IPS-15b (cell line): ENCODE measurements around the gene ABHD11.

Experiments used
- H3K27me3 ChIP-seq: one replicate; pipeline ENCODE4 v1.6.1; 2013; ENCODE audit warnings: low read length; ENCODE audit not compliant: control insufficient read depth, insufficient read depth
- H3K36me3 ChIP-seq: one replicate; pipeline ENCODE4 v1.6.1; 2013; ENCODE audit warnings: low read length; ENCODE audit not compliant: control insufficient read depth, insufficient read depth
- H3K4me1 ChIP-seq: one replicate; pipeline ENCODE4 v1.6.1; 2013; ENCODE audit warnings: mild to moderate bottlenecking, low read length; ENCODE audit not compliant: control insufficient read depth, insufficient read depth
- H3K4me3 ChIP-seq: one replicate; pipeline ENCODE4 v1.5.1; 2013; ENCODE audit warnings: low read depth, low read length
- H3K9ac ChIP-seq: one replicate; pipeline ENCODE4 v1.6.1; 2013; ENCODE audit warnings: low read depth, mild to moderate bottlenecking, low read length
- H3K9me3 ChIP-seq: one replicate; pipeline ENCODE4 v1.6.1; 2013; ENCODE audit warnings: mild to moderate bottlenecking, low read length; ENCODE audit not compliant: control insufficient read depth, insufficient read depth

Gene ABHD11

GRCh38 chr7:73768641-73769480, 30.3 kb upstream of the ABHD11 start:
- no peaks in the 10 kb centered on the region for H3K27me3 ChIP-seq
- H3K36me3 ChIP-seq: peaks cover 2% of the 10 kb centered on the region
- H3K4me1 ChIP-seq: no peaks in the 10 kb centered on the region
- peak overlapping the region; percentile 24 for H3K9ac ChIP-seq
- H3K4me3 ChIP-seq: peak overlapping the region; percentile 72
- H3K9me3 ChIP-seq: no peaks in the 10 kb centered on the region

DNA sequence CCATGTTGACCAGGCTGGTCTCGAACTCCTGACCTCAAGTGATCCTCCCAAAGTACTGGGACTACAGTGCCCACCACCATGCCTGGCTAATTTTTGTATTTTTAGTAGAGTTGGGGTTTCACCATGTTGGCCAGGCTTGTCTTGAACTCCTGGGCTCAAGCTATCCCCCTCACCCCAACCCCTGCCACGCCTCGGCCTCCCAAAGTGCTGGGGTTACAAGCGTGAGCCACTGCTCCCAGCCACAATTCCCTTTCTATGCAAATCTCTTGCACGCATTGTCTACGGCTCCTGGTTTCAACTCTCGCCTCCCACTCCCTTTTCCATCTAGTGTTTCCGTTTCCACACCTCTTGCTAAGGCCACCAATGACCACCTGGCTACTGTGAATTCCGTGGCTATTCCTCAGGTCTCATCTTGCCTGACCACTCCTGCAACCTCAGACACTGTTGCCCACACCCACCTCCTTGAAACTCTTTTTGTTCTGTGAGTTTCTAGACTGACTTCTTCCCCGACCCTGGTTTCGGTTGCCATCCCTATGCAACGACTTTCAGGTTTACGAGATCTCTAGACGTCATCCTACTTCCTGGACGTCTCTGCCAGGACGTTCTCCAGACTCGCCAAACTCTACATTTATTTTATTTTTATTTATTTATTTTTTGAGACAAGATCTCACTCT, 28.1 kb upstream of the ABHD11 start:
- no peaks in the 10 kb centered on the region for H3K27me3 ChIP-seq
- no peak overlapping the region for H3K4me3 ChIP-seq
- H3K4me1 ChIP-seq: peaks cover 2% of the 10 kb centered on the region
- peaks cover 2% of the 10 kb centered on the region for H3K36me3 ChIP-seq
- no peaks in the 10 kb centered on the region for H3K9me3 ChIP-seq
- no peak overlapping the region for H3K9ac ChIP-seq

- Histone ChIP-seq H3K36me3 (no peaks in the 10 kb centered on the region), H3K9ac (no peak overlapping the region), H3K27me3 (no peaks in the 10 kb centered on the region), H3K4me1 (peaks cover 3% of the 10 kb centered on the region), H3K9me3 (no peaks in the 10 kb centered on the region), H3K4me3 (no peak overlapping the region)
Observed at GRCh38 chr7:73762659-73762999, 24.0 kb upstream of the ABHD11 start.

GRCh38 chr7:73761854-73762658, 23.5 kb upstream of the ABHD11 start:
- Histone ChIP-seq H3K9me3 (no peaks in the 10 kb centered on the region), H3K4me3 (no peak overlapping the region), H3K4me1 (peaks cover 3% of the 10 kb centered on the region), H3K27me3 (no peaks in the 10 kb centered on the region), H3K9ac (no peak overlapping the region), H3K36me3 (no peaks in the 10 kb centered on the region)

- no peak overlapping the region for H3K9ac ChIP-seq
- H3K4me1 ChIP-seq: peaks cover 3% of the 10 kb centered on the region
- no peaks in the 10 kb centered on the region for H3K27me3 ChIP-seq
- H3K36me3 ChIP-seq: no peaks in the 10 kb centered on the region
- no peaks in the 10 kb centered on the region for H3K9me3 ChIP-seq
- no peak overlapping the region for H3K4me3 ChIP-seq
Observed at GRCh38 chr7:73758581-73759138, 20.1 kb upstream of the ABHD11 start.

- no peaks in the 10 kb centered on the region for H3K9me3 ChIP-seq
- no peak overlapping the region for H3K9ac ChIP-seq
- no peaks in the 10 kb centered on the region for H3K4me1 ChIP-seq
- no peaks in the 10 kb centered on the region for H3K27me3 ChIP-seq
- H3K36me3 ChIP-seq: no peaks in the 10 kb centered on the region
- no peak overlapping the region for H3K4me3 ChIP-seq
Observed at GRCh38 chr7:73749931-73750776, 11.6 kb upstream of the ABHD11 start.

GRCh38 chr7:73746378-73746777, 7.8 kb upstream of the ABHD11 start:
- no peaks in the 10 kb centered on the region for H3K36me3 ChIP-seq
- no peak overlapping the region for H3K4me3 ChIP-seq
- no peak overlapping the region for H3K9ac ChIP-seq
- H3K9me3 ChIP-seq: no peaks in the 10 kb centered on the region
- H3K4me1 ChIP-seq: peaks cover 17% of the 10 kb centered on the region
- no peaks in the 10 kb centered on the region for H3K27me3 ChIP-seq

DNA sequence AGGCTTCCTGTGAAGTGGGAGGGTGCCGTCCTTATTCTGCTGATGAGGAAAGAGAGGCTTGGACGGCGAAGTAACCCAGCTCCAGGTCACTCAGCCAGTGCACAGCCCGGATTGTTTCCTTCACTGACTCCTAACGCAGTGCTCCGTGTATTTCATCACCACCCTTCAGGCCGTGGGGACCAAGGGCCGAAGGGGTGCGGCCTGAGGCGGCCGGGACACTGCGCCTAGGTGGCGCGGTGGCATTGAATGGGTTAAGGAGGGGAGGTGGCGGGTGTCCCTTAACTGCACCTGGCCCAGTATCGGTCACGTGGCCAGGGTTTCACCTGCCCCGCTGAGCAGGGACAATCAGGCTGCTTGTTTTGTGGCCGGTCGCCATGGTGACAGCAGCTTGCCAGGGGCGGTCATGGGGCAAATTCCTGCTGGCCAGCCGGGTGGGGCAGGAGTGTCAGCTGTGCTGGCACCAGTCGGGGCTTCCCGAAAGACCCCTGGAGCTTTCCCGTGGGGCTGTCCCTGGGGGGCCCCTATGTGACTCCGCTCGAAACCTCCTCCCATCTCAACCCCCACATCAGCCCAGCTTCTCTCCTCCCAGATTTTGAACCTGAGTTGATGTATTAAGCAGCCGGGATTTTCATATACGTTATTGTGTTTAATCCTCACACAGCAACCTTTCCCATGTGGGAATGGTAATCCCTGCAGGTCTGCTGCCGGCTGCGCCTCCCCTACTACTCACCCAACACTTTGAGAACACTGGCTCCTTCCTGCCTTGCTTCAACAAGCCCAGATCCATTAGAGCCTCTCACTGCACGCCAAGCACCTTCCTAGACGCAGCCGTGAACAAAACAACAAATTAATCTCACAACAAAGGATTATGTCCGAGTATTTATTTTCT, 4.4 kb upstream of the ABHD11 start:
- Histone ChIP-seq H3K4me3 (peak overlapping the region; percentile 61), H3K36me3 (no peaks in the 10 kb centered on the region), H3K9me3 (no peaks in the 10 kb centered on the region), H3K9ac (peak overlapping the region; percentile 84), H3K4me1 (peaks cover 23% of the 10 kb centered on the region), H3K27me3 (no peaks in the 10 kb centered on the region)

DNA sequence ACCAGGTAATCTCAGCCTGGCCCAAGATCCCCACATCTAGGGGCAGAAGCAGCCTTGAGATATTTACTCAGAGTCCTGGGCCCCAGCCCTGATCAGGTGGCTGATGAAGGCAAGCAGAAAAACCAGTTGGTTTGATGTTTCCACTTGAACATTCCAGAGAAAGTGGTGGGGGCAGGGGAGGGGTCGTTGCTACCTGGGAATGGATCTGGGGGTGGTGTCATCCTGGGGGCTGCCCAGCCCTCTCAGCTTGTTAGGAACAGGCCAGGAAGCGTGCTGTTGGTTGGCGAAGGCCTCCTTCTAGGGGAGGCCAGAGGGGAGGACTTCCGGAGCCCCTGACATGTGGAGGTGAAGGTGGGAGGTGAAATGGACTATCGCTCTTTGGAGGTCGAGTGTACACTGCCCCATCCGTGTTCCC, 3.7 kb upstream of the ABHD11 start:
- peaks cover 5% of the 10 kb centered on the region for H3K36me3 ChIP-seq
- peak overlapping the region; percentile 61 for H3K4me3 ChIP-seq
- H3K27me3 ChIP-seq: no peaks in the 10 kb centered on the region
- no peaks in the 10 kb centered on the region for H3K9me3 ChIP-seq
- peak overlapping the region; percentile 84 for H3K9ac ChIP-seq
- peaks cover 23% of the 10 kb centered on the region for H3K4me1 ChIP-seq

GRCh38 chr7:73741600-73741999, 3.0 kb upstream of the ABHD11 start:
- Histone ChIP-seq H3K9me3 (no peaks in the 10 kb centered on the region), H3K27me3 (no peaks in the 10 kb centered on the region), H3K9ac (no peak overlapping the region), H3K4me1 (peaks cover 23% of the 10 kb centered on the region), H3K36me3 (peaks cover 12% of the 10 kb centered on the region), H3K4me3 (peak overlapping the region; percentile 61)
